ENCODE data around the gene CIB4. TPM values are rescaled to one million over a fixed set of nuclear protein-coding genes. Genes with fewer than 3 reads are reported as not detected.

Gene CIB4
- total RNA-seq, 2 experiments from 2014 or later, result not detected

GRCh38 chr2:26590508-26590907 is 50.7 kb downstream of the CIB4 start:
- Mint-ChIP-seq H3K36me3 (ENCODE audit: low read depth) (no peaks in the 10 kb centered on the region), H3K27ac (no peak overlapping the region), H3K9me3 (no peaks in the 10 kb centered on the region), H3K4me3 (no peak overlapping the region), H3K4me1 (ENCODE audit: low read depth) (no peaks in the 10 kb centered on the region), H3K27me3 (ENCODE audit: low read depth) (peaks cover 19% of the 10 kb centered on the region)
- CTCF ChIA-PET, result interaction anchor here (1.1 to 2.1 kb wide), 3 partner anchors 9 to 138 kb away, joined by 3 to 8 read pairs (median 4); no protein-coding TSS in a partner anchor
- intact Hi-C loops (cut with micrococcal nuclease), result no loop called here
- no peak for DNase-seq

DNA sequence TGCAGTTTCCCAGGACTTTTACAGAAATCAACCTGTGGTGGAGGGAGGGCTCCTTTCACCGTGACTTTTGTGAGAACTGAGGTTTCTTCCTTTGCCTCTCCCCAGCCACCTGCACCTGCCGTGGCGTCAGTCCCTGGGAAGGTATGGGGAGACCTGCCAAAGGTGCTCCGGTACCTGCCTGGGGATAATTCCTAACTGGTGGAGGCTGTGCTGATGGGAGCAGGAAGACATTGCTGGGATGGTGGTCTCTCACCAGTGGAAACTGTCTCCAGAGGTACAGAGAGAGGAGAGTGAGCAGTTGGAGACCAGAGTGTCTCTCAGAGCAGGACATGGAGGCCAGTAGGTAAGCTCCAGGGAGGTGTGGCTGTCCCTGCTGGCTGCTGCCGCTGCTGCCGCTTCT is 52.6 kb downstream of the CIB4 start:
- no peaks in the 10 kb centered on the region for H3K36me3 Mint-ChIP-seq (ENCODE audit: low read depth)
- CTCF ChIA-PET, result interaction anchor here (1.2 to 1.5 kb wide), 2 partner anchors 9 to 17 kb away, joined by 3 to 4 read pairs; no protein-coding TSS in a partner anchor
- no peaks in the 10 kb centered on the region for H3K4me1 Mint-ChIP-seq (ENCODE audit: low read depth)

GRCh38 chr2:26587994-26588393 is 53.2 kb downstream of the CIB4 start:
- intact Hi-C loops (cut with micrococcal nuclease), result no loop called here
- H3K9me3 Mint-ChIP-seq, result no peaks in the 10 kb centered on the region
- H3K27ac Mint-ChIP-seq, result no peak overlapping the region
- H3K4me1 Mint-ChIP-seq (ENCODE audit: low read depth), result no peaks in the 10 kb centered on the region
- no peak overlapping the region for H3K4me3 Mint-ChIP-seq
- no peaks in the 10 kb centered on the region for H3K36me3 Mint-ChIP-seq (ENCODE audit: low read depth)
- CTCF ChIA-PET, result interaction anchor here (1.5 kb wide), 1 partner anchor 8 kb away, joined by 3 read pairs; no protein-coding TSS in a partner anchor
- peaks cover 10% of the 10 kb centered on the region for H3K27me3 Mint-ChIP-seq (ENCODE audit: low read depth)
- no peak for DNase-seq

More for the DNA sequence above, 52.6 kb downstream of the CIB4 start:
- no peak for DNase-seq
- Mint-ChIP-seq H3K9me3 (no peaks in the 10 kb centered on the region), H3K4me3 (no peak overlapping the region), H3K27ac (no peak overlapping the region), H3K27me3 (ENCODE audit: low read depth) (peaks cover 10% of the 10 kb centered on the region)
- intact Hi-C loops (cut with micrococcal nuclease), result no loop called here

DNA sequence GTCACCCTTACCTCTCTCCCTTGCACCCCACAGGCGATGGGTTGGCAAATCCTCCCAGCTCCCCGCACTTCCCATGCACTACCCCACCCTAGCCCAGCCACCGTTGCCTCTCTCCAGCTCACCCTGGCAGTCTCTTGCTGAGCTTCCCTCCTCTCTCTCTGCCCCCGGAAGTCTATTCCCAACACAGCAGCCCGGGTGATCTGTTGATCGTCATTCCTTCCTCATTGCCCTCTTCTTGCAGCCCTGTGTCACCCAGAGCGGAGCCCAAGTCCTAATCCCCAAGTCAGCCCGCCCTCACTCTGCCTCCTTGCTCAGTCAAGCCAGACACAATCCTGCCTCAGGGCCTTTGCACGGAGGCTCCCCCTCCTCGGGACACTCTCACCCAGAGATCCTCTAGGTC is 55.2 kb downstream of the CIB4 start:
- no peak overlapping the region for H3K27ac Mint-ChIP-seq
- no peaks in the 10 kb centered on the region for H3K4me1 Mint-ChIP-seq (ENCODE audit: low read depth)
- DNase-seq, result no peak
- intact Hi-C loops (cut with micrococcal nuclease), result no loop called here
- no peak overlapping the region for H3K4me3 Mint-ChIP-seq
- H3K9me3 Mint-ChIP-seq, result no peaks in the 10 kb centered on the region
- peaks cover 10% of the 10 kb centered on the region for H3K27me3 Mint-ChIP-seq (ENCODE audit: low read depth)
- CTCF ChIA-PET, result interaction anchor here (1.2 to 1.5 kb wide), 2 partner anchors 8 to 83 kb away, joined by 3 to 4 read pairs; no protein-coding TSS in a partner anchor
- no peaks in the 10 kb centered on the region for H3K36me3 Mint-ChIP-seq (ENCODE audit: low read depth)

DNA sequence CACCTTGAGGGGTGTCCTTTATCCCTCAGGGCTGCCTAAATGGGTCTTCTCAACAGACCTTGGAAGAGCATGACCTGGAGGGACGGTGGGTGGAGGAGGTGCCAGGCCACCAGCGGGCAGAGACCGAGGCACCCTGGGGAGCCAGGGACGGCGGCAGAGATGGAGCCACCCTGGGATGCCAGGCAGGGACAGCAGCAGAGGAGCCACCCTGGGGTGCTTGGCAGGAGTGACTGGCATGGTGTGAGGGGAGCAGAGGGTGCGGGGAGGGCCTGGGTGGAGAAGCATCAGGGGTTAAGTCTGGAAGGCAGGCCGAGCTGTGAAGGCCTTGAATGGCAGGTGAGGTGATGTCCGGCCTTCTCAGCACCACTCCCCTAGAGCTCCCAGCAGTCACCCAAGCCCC is 56.1 kb downstream of the CIB4 start:
- CTCF ChIA-PET, result no interaction called here
- H3K4me1 Mint-ChIP-seq (ENCODE audit: low read depth), result no peaks in the 10 kb centered on the region
- no peak for DNase-seq
- no peaks in the 10 kb centered on the region for H3K36me3 Mint-ChIP-seq (ENCODE audit: low read depth)
- no peaks in the 10 kb centered on the region for H3K9me3 Mint-ChIP-seq
- no peak overlapping the region for H3K27ac Mint-ChIP-seq
- intact Hi-C loops (cut with micrococcal nuclease), result no loop called here
- H3K27me3 Mint-ChIP-seq (ENCODE audit: low read depth), result peaks cover 8% of the 10 kb centered on the region
- no peak overlapping the region for H3K4me3 Mint-ChIP-seq

GRCh38 chr2:26584656-26585055 is 56.5 kb downstream of the CIB4 start:
- CTCF ChIA-PET, result no interaction called here

DNA sequence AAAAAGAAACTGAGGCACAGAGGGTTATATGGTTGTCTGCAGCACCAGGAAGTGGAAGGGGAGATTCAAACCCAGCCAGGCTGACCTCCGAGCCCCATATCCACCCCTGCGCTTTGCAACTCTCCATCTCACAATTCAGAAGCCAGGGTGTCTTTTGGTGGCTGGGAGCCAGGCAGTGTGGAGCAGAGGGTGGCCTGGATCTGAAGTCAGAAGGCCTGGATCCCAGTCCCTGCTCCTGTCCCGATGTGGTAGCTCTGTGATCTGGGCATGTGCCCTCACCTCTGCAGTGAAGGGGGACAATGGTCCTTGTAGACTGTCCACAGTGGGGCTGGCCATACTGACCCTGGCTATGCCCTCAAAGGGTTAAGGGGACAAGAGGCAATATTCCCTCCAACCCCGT is 57.0 kb downstream of the CIB4 start:
- CTCF ChIA-PET, result no interaction called here
- H3K27ac Mint-ChIP-seq, result no peak overlapping the region
- no peak overlapping the region for H3K4me3 Mint-ChIP-seq
- no peaks in the 10 kb centered on the region for H3K36me3 Mint-ChIP-seq (ENCODE audit: low read depth)
- no peaks in the 10 kb centered on the region for H3K9me3 Mint-ChIP-seq
- peaks cover 10% of the 10 kb centered on the region for H3K27me3 Mint-ChIP-seq (ENCODE audit: low read depth)
- H3K4me1 Mint-ChIP-seq (ENCODE audit: low read depth), result no peaks in the 10 kb centered on the region
- DNase-seq, result no peak
- intact Hi-C loops (cut with micrococcal nuclease), result no loop called here

More at GRCh38 chr2:26584656-26585055, 56.5 kb downstream of the CIB4 start:
- Mint-ChIP-seq H3K9me3 (no peaks in the 10 kb centered on the region), H3K27me3 (ENCODE audit: low read depth) (peaks cover 10% of the 10 kb centered on the region), H3K4me1 (ENCODE audit: low read depth) (no peaks in the 10 kb centered on the region), H3K36me3 (ENCODE audit: low read depth) (no peaks in the 10 kb centered on the region), H3K4me3 (no peak overlapping the region), H3K27ac (no peak overlapping the region)
- DNase-seq, result no peak
- intact Hi-C loops (cut with micrococcal nuclease), result no loop called here

DNA sequence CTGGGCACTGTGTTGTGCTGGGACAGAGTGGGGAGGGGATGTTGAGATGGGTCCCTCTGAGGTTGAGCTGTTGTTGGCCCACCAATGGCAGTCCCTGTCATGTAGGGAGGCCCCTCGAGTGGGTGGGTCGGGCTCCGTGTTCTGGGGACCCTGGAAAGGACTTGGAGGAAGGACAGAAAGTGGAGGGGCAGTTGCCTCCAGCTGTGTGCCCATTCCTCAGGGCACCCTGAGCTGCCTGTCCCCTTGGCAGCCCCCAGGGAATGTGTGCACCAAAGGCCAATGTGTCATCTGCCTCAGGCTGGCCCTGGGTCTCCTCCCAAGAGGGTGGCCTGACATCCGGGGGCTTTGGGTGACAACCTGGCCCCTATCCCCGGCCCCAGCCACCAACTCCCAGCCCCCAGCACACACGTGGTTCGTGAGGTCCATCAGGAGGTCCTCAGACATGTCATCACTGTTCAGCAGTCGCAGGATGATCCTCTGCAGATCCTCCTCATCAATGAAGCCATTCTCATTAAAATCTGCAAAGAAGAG is 57.7 kb downstream of the CIB4 start:
- CTCF ChIA-PET, result no interaction called here
- no peaks in the 10 kb centered on the region for H3K4me1 Mint-ChIP-seq (ENCODE audit: low read depth)
- no peak for DNase-seq
- no peaks in the 10 kb centered on the region for H3K36me3 Mint-ChIP-seq (ENCODE audit: low read depth)
- no peaks in the 10 kb centered on the region for H3K9me3 Mint-ChIP-seq
- peaks cover 10% of the 10 kb centered on the region for H3K27me3 Mint-ChIP-seq (ENCODE audit: low read depth)
- no peak overlapping the region for H3K4me3 Mint-ChIP-seq
- no peak overlapping the region for H3K27ac Mint-ChIP-seq
- intact Hi-C loops (cut with micrococcal nuclease), result no loop called here

GRCh38 chr2:26582890-26583289 is 58.3 kb downstream of the CIB4 start:
- Mint-ChIP-seq H3K9me3 (no peaks in the 10 kb centered on the region), H3K27ac (no peak overlapping the region), H3K4me3 (no peak overlapping the region), H3K4me1 (ENCODE audit: low read depth) (no peaks in the 10 kb centered on the region), H3K27me3 (ENCODE audit: low read depth) (peaks cover 10% of the 10 kb centered on the region), H3K36me3 (ENCODE audit: low read depth) (no peaks in the 10 kb centered on the region)
- CTCF ChIA-PET, result interaction anchor here (1.9 kb wide), 1 partner anchor 163 kb away, joined by 7 read pairs; no protein-coding TSS in a partner anchor
- DNase-seq, result no peak
- intact Hi-C loops (cut with micrococcal nuclease), result no loop called here

DNA sequence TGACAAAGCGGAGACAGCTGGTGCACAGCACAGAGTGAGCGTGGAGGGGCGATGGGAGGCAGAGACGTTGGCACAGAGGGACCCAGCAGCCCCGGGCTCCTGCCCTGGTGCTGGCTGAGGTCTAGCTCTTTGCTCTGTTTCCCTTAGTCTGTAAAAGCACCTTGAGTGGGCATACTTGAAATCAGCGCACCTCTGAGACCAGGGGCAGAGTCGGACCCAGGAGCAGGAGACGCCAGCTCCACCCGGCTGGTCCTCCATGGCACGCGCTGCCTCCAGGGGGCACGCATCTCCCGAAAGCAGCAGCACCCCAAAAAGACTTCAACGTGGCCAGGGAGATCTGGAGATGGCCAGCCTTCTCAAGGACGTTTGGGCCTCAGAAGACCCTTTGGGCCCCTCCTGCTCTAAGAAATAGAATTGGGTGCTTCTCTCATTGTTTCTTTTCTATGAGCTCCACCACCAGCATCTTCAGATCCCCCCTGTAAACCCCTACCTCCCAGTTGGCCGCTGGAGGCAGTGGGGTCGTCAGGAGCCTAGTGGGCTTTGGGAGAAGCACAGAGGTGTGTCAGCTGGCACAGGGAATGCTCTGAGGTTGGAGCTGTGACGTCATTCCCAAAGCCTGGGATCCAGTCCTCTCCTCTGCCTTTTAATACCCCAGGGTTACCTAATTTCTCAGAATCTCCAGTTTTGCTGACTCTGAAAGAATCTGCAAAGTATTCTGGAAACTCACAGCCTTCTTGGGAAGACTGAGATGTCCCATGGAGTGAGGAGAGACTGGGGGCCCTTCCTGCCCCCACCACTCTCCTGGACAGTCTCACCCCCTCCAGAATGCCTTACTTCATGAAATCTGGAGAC is 58.9 kb downstream of the CIB4 start:
- Mint-ChIP-seq H3K27me3 (ENCODE audit: low read depth) (peaks cover 10% of the 10 kb centered on the region), H3K27ac (no peak overlapping the region), H3K36me3 (ENCODE audit: low read depth) (no peaks in the 10 kb centered on the region), H3K4me1 (ENCODE audit: low read depth) (no peaks in the 10 kb centered on the region), H3K9me3 (no peaks in the 10 kb centered on the region), H3K4me3 (no peak overlapping the region)
- CTCF ChIA-PET, result interaction anchor here (0.5 to 1.9 kb wide), 2 partner anchors 14 to 164 kb away, joined by 3 to 7 read pairs; no protein-coding TSS in a partner anchor
- DNase-seq, result no peak
- intact Hi-C loops (cut with micrococcal nuclease), result no loop called here

DNA sequence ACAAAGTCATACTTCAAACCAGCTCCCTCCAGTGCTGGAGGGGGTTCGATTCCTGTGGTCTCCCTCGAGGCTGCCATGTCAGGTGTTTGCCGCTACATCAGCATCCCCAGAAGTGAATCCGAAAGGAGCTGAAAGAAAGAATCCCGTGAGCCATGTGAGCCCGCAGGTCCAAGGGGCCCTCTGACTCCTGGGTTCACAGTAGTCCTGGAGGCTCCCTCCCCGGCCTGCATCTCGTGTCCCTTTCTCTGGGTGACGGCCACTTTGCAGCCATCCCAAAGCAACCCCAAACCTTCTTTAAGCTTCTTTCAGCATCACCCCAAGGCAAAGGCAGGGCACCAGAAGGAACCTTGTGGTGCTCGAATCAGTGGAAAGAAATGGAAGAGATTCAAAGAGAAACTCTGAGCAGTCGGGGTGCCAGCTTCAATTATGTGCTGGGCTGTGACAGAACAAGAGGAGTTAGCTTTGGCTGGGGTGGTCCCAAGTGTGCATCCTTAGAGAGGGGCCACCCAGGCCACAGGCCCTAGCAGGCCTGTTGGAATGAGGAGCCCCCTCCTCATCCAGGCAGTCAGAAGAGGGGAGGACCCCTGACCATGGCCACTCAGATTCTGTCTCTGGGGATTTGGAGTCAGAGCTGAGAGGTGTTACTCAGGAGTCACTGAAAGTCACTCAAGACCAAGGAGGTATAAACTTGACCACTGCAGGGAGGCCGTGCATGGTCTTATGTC is 59.7 kb downstream of the CIB4 start:
- H3K27ac Mint-ChIP-seq, result no peak overlapping the region
- CTCF ChIA-PET, result interaction anchor here (0.5 to 1.9 kb wide), 4 partner anchors 9 to 164 kb away, joined by 3 to 7 read pairs (median 4); no protein-coding TSS in a partner anchor
- H3K27me3 Mint-ChIP-seq (ENCODE audit: low read depth), result peaks cover 10% of the 10 kb centered on the region
- no peaks in the 10 kb centered on the region for H3K4me1 Mint-ChIP-seq (ENCODE audit: low read depth)
- H3K4me3 Mint-ChIP-seq, result no peak overlapping the region
- no peak for DNase-seq
- intact Hi-C loops (cut with micrococcal nuclease), result no loop called here
- H3K9me3 Mint-ChIP-seq, result no peaks in the 10 kb centered on the region
- H3K36me3 Mint-ChIP-seq (ENCODE audit: low read depth), result no peaks in the 10 kb centered on the region

DNA sequence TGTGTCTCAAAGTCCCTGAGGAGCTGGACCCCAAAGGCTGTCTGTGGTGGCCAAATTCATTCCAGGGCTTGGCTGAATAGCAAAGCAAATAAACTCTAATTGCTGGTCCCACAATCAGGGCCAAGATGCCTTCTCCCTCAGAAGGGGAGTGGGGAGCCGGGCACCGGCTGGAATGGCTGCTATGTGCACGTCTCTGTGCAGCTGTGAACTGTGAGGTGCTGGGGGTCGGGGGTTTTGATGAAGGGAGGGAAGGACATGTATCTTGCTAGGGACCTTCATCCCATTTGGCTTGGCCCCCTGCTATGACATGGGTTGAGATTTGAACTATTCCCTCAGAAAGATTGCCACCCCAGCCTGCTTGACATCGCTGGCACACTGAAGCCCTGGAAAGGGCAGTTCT is 60.4 kb downstream of the CIB4 start:
- CTCF ChIA-PET, result interaction anchor here (1.2 to 1.5 kb wide), 2 partner anchors 10 to 28 kb away, joined by 3 to 4 read pairs; no protein-coding TSS in a partner anchor
- no peaks in the 10 kb centered on the region for H3K36me3 Mint-ChIP-seq (ENCODE audit: low read depth)

More for the DNA sequence above, 60.4 kb downstream of the CIB4 start:
- H3K4me3 Mint-ChIP-seq, result no peak overlapping the region
- no peak overlapping the region for H3K27ac Mint-ChIP-seq
- H3K4me1 Mint-ChIP-seq (ENCODE audit: low read depth), result no peaks in the 10 kb centered on the region
- H3K9me3 Mint-ChIP-seq, result no peaks in the 10 kb centered on the region
- intact Hi-C loops (cut with micrococcal nuclease), result no loop called here
- DNase-seq, result no peak
- peaks cover 7% of the 10 kb centered on the region for H3K27me3 Mint-ChIP-seq (ENCODE audit: low read depth)

All from activated naive CD4-positive, alpha-beta T cell treated with anti-CD3 and anti-CD28 coated beads for 36 hours (primary cell).